Gastrocnemius medialis (tissue), 4 donors: ENCODE data around the gene EML5. TPM values are rescaled to one million over a fixed set of nuclear protein-coding genes. Genes with fewer than 3 reads are reported as not detected.

ENCODE experiments used
- ATAC-seq, 2 donors: fragments of 150-250 bp; one replicate each; pipeline ENCODE4 v1.9.1; 2016
- DNase-seq, 2 donors: peaks; one replicate each; pipeline ENCODE4 v3.0.0-alpha.2; 2019
- H3K27ac ChIP-seq, 4 donors: fragments of 200-600 bp; sonication (generic); 1 replicate in 1 of 4; 2 replicates in 3 of 4; pipeline ENCODE4 v1.5.1; 2016 to 2018; ENCODE audit warnings: mild to moderate bottlenecking in 2 of 4, moderate library complexity in 1 of 4
- H3K27me3 ChIP-seq, 3 donors: fragments of 200-600 bp; sonication (generic) in 2 of 3; 1 replicate in 1 of 3; 2 replicates in 2 of 3; pipeline versions ENCODE4 v1.5.1 to v1.6.0; 2016 to 2019; ENCODE audit warnings: mild to moderate bottlenecking in 1 of 3, moderate library complexity in 1 of 3
- H3K36me3 ChIP-seq, 2 donors: fragments of 200-600 bp; sonication (generic) in 1 of 2; one replicate each; pipeline ENCODE4 v1.5.1; 2017 to 2018
- H3K4me1 ChIP-seq, 2 donors: fragments of 200-600 bp; sonication (generic) in 1 of 2; one replicate each; pipeline ENCODE4 v1.5.1; 2016 to 2017; ENCODE audit warnings: mild to moderate bottlenecking in 2 of 2
- H3K4me3 ChIP-seq, 4 donors: fragments of 200-600 bp; sonication (generic) in 3 of 4; 1 replicate in 1 of 4; 2 replicates in 3 of 4; pipeline ENCODE4 v1.5.1; 2016 to 2019; ENCODE audit warnings: mild to moderate bottlenecking in 2 of 4
- H3K9me3 ChIP-seq, 3 donors: fragments of 200-600 bp; sonication (generic) in 2 of 3; 1 replicate in 1 of 3; 2 replicates in 2 of 3; pipeline ENCODE4 v1.5.1; 2016 to 2019
- CTCF ChIP-seq, 5 experiments: fragments of 450-650 bp in 3 of 5; fragments of 200-600 bp in 2 of 5; sonication (generic) in 2 of 5; IDR thresholded peaks in 4 of 5; conservative IDR thresholded peaks in 1 of 5; 1 replicate in 4 of 5; 2 replicates in 1 of 5; pipeline ENCODE4 v1.5.1; 2016 to 2019; ENCODE audit warnings: antibody characterized with exemption in 5 of 5, mild to moderate bottlenecking in 3 of 5, moderate library complexity in 3 of 5
- POLR2A ChIP-seq, 2 donors: fragments of 450-650 bp; IDR thresholded peaks; one replicate each; pipeline ENCODE4 v1.6.1; 2017; ENCODE audit warnings: antibody characterized with exemption in 2 of 2, mild to moderate bottlenecking in 2 of 2, moderate library complexity in 2 of 2
- in situ Hi-C, 4 donors: fragments of 200-750 bp; cut with MboI; loops; one replicate each; pipeline versions ENCODE4 v1.15.0 to v1.8.0; 2017; ENCODE audit warnings: low sequenced_read_pairs in 4 of 4
- intact Hi-C: fragments of 100-400 bp; cut with DNase I; formaldehyde crosslinking; loops from one replicate; pipeline ENCODE4 v1.15.1; 2023; ENCODE audit warnings: low total_unique reads
- total RNA-seq, 4 donors: library from RNA; depleted of rRNA; stranded (reverse); fragments of >200 nt; gene quantifications; one replicate each; pipeline versions ENCODE4 v1.1.0 to v1.2.3, GENCODE V29; 2016

The EML5 gene
- total RNA-seq, 4 donors from 2014 or later: 0.07 TPM; not detected in 3

- no peaks in the 10 kb centered on the region for H3K27me3 ChIP-seq
- H3K4me3 ChIP-seq: no peak overlapping the region
- no peaks in the 10 kb centered on the region for H3K36me3 ChIP-seq
- no peaks in the 10 kb centered on the region for H3K4me1 ChIP-seq
- DNase-seq: no peak
- TF ChIP-seq CTCF (IDR thresholded peaks at IDR 0.05 in 4 of 5, conservative IDR thresholded peaks at IDR 0.05 in 1 of 5) (no peak), POLR2A (IDR thresholded peaks at IDR 0.05) (no peak)
- no peak for ATAC-seq
- intact Hi-C loops (no loop called here), in situ Hi-C loops (no loop called here)
- H3K9me3 ChIP-seq: no peaks in the 10 kb centered on the region
- H3K27ac ChIP-seq: no peak overlapping the region
Observed at GRCh38 chr14:88681755-88682494, 110.8 kb downstream of the EML5 start.

GRCh38 chr14:88669346-88669745 is 123.4 kb downstream of the EML5 start:
- DNase-seq (no peak), ATAC-seq (no peak)
- Histone ChIP-seq H3K36me3 (no peaks in the 10 kb centered on the region), H3K9me3 (no peaks in the 10 kb centered on the region), H3K27me3 (no peaks in the 10 kb centered on the region), H3K27ac (no peak overlapping the region), H3K4me1 (no peaks in the 10 kb centered on the region), H3K4me3 (no peak overlapping the region)
- in situ Hi-C loops: loop anchor here in 2 of 4 donors (25.0 kb wide), 2 partner anchors 193 to 1243 kb away; no protein-coding TSS in a partner anchor
- TF ChIP-seq POLR2A (IDR thresholded peaks at IDR 0.05) (no peak), CTCF (IDR thresholded peaks at IDR 0.05 in 4 of 5, conservative IDR thresholded peaks at IDR 0.05 in 1 of 5) (no peak)
- intact Hi-C loops: loop anchor here (5.0 kb wide), 1 partner anchor 198 kb away; no protein-coding TSS in a partner anchor

- in situ Hi-C loops (loop anchor here in 2 of 4 donors (25.0 kb wide), 2 partner anchors 194 to 1244 kb away; no protein-coding TSS in a partner anchor), intact Hi-C loops (loop anchor here (5.0 kb wide), 1 partner anchor 199 kb away; no protein-coding TSS in a partner anchor)
- Histone ChIP-seq H3K27ac (no peak overlapping the region), H3K4me1 (no peaks in the 10 kb centered on the region), H3K4me3 (no peak overlapping the region), H3K36me3 (no peaks in the 10 kb centered on the region), H3K9me3 (no peaks in the 10 kb centered on the region), H3K27me3 (no peaks in the 10 kb centered on the region)
- ATAC-seq: no peak
- TF ChIP-seq POLR2A (IDR thresholded peaks at IDR 0.05): no peak
- no peak for TF ChIP-seq CTCF (IDR thresholded peaks at IDR 0.05 in 4 of 5, conservative IDR thresholded peaks at IDR 0.05 in 1 of 5)
- DNase-seq: no peak
Observed at GRCh38 chr14:88668448-88669116, 124.2 kb downstream of the EML5 start.

GRCh38 chr14:88667555-88668273 is 125.0 kb downstream of the EML5 start:
- Histone ChIP-seq H3K27me3 (no peaks in the 10 kb centered on the region), H3K4me1 (no peaks in the 10 kb centered on the region), H3K36me3 (no peaks in the 10 kb centered on the region), H3K27ac (no peak overlapping the region), H3K9me3 (no peaks in the 10 kb centered on the region), H3K4me3 (no peak overlapping the region)
- no peak for TF ChIP-seq POLR2A (IDR thresholded peaks at IDR 0.05)
- TF ChIP-seq CTCF (IDR thresholded peaks at IDR 0.05 in 4 of 5, conservative IDR thresholded peaks at IDR 0.05 in 1 of 5): peak in 4 of 5 experiments; percentile 26 to 67 (median 52)
- intact Hi-C loops (loop anchor here (5.0 kb wide), 1 partner anchor 200 kb away; no protein-coding TSS in a partner anchor), in situ Hi-C loops (loop anchor here in 2 of 4 donors (25.0 kb wide), 2 partner anchors 195 to 1245 kb away; no protein-coding TSS in a partner anchor)
- ATAC-seq (peak; percentile 49 to 50), DNase-seq (peak in 1 of 2 donors; percentile 17)
